ENCODE measurements around the gene USP47.

GRCh38 chr11:11978792-11979487, 137.2 kb downstream of the USP47 start:
- TF ChIP-seq, protein P1, sequence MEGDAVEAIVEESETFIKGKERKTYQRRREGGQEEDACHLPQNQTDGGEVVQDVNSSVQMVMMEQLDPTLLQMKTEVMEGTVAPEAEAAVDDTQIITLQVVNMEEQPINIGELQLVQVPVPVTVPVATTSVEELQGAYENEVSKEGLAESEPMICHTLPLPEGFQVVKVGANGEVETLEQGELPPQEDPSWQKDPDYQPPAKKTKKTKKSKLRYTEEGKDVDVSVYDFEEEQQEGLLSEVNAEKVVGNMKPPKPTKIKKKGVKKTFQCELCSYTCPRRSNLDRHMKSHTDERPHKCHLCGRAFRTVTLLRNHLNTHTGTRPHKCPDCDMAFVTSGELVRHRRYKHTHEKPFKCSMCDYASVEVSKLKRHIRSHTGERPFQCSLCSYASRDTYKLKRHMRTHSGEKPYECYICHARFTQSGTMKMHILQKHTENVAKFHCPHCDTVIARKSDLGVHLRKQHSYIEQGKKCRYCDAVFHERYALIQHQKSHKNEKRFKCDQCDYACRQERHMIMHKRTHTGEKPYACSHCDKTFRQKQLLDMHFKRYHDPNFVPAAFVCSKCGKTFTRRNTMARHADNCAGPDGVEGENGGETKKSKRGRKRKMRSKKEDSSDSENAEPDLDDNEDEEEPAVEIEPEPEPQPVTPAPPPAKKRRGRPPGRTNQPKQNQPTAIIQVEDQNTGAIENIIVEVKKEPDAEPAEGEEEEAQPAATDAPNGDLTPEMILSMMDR (IDR thresholded peaks at IDR 0.05 in 4 of 5, conservative IDR thresholded peaks at IDR 0.05 in 1 of 5): no peak
- TF ChIP-seq POLR2A (IDR thresholded peaks at IDR 0.05): no peak

Measured in gastrocnemius medialis (tissue), 4 donors.